Colonic mucosa (tissue), 4 donors: ENCODE results near the gene NLN. TPM values are rescaled to one million over a fixed set of nuclear protein-coding genes. Genes with fewer than 3 reads are reported as not detected.

Experiments
- DNase-seq: peaks from one replicate; pipeline ENCODE4 v3.0.0-alpha.2; 2020
- H3K27ac ChIP-seq: fragments of 200-600 bp; one replicate; pipeline ENCODE4 v1.8.0; 2021
- H3K27me3 ChIP-seq: fragments of 200-600 bp; one replicate; pipeline ENCODE4 v1.8.0; 2021
- H3K36me3 ChIP-seq: fragments of 200-600 bp; one replicate; pipeline ENCODE4 v1.8.0; 2021
- H3K4me1 ChIP-seq: fragments of 200-600 bp; one replicate; pipeline ENCODE4 v1.8.0; 2021; ENCODE audit warnings: mild to moderate bottlenecking
- H3K4me3 ChIP-seq: fragments of 200-600 bp; one replicate; pipeline ENCODE4 v1.8.0; 2021
- H3K9ac ChIP-seq, 2 donors: one replicate each; pipeline ENCODE4 v1.7.0; 2013; ENCODE audit warnings: control low read depth in 2 of 2, low read depth in 2 of 2, low read length in 2 of 2
- H3K9me3 ChIP-seq: fragments of 200-600 bp; one replicate; pipeline ENCODE4 v1.8.0; 2021
- intact Hi-C: fragments of 100-400 bp; cut with DNase I; formaldehyde crosslinking; loops from one replicate; pipeline ENCODE4 v1.14.1; 2022
- total RNA-seq, 2 donors: library from RNA; stranded (reverse); fragmentation: NEBNext Ultra II Directional in 1 of 2; extraction: Animal tissue kit (Norgen Biotek cat#: 25700) in 1 of 2; gene quantifications; one replicate each; pipeline ENCODE4 v1.2.1, GENCODE V29; 2021
- TF ChIP-seq, protein P1 (sequence below): fragments of 200-600 bp; IDR thresholded peaks from one replicate; pipeline ENCODE4 v1.8.0; 2022; ENCODE audit warnings: antibody characterized with exemption, mild to moderate bottlenecking
- donor health status: healthy.
- donor health status: DM: no; HTN: no; CAD: no.
- donor health status: DM: no; HTN: no; CAD: no.

Gene NLN
- total RNA-seq, 2 donors from 2014 or later, result 13.7 to 24.6 TPM

DNA sequence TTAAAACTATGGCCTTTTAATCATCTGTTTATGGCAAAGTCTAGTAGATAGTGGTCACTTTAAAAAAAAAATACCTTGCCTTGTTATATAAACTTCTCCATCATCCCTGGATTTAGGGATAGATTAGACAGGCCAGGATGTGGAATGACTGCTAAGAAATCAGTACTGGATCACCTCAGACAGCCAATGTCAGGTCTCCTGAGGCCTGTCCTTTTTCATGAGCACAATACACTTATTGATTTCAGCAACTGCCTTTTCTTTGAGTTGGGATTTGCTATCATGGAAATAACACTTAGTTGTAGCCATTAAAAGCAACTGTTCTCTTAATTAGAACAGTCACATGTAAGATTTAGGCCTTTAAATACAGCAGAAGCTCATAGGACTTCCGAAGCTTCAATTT is 77.9 kb downstream of the NLN start:
- no peak overlapping the region for H3K9ac ChIP-seq
- no peak overlapping the region for H3K4me3 ChIP-seq
- no peak overlapping the region for H3K27ac ChIP-seq
- no peaks in the 10 kb centered on the region for H3K4me1 ChIP-seq
- H3K36me3 ChIP-seq, result no peaks in the 10 kb centered on the region
- TF ChIP-seq, protein P1, sequence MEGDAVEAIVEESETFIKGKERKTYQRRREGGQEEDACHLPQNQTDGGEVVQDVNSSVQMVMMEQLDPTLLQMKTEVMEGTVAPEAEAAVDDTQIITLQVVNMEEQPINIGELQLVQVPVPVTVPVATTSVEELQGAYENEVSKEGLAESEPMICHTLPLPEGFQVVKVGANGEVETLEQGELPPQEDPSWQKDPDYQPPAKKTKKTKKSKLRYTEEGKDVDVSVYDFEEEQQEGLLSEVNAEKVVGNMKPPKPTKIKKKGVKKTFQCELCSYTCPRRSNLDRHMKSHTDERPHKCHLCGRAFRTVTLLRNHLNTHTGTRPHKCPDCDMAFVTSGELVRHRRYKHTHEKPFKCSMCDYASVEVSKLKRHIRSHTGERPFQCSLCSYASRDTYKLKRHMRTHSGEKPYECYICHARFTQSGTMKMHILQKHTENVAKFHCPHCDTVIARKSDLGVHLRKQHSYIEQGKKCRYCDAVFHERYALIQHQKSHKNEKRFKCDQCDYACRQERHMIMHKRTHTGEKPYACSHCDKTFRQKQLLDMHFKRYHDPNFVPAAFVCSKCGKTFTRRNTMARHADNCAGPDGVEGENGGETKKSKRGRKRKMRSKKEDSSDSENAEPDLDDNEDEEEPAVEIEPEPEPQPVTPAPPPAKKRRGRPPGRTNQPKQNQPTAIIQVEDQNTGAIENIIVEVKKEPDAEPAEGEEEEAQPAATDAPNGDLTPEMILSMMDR, result no peak
- intact Hi-C loops, result no loop called here
- no peaks in the 10 kb centered on the region for H3K9me3 ChIP-seq
- H3K27me3 ChIP-seq, result no peaks in the 10 kb centered on the region
- no peak for DNase-seq

DNA sequence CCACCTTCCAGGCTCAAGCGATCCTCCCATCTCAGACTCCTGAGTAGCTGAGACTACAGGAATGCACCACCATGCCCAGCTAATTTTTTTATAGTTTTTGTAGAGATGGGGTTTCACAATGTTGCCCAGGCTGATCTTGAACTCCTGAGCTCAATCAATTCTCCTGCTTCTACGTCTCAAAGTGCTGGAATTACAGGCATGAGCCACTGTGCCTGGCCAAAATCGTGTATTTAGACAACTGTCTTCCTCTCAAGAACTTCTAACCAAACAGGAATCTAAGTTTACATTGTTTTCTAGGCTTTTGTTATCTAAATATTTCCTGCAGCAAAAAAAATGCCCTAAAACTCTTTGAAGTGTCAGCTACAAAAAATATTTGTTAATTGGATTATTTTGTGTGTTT is 78.8 kb downstream of the NLN start:
- no peak for DNase-seq
- Histone ChIP-seq H3K36me3 (no peaks in the 10 kb centered on the region), H3K9me3 (no peaks in the 10 kb centered on the region), H3K27ac (no peak overlapping the region), H3K9ac (no peak overlapping the region), H3K4me3 (no peak overlapping the region), H3K27me3 (no peaks in the 10 kb centered on the region), H3K4me1 (no peaks in the 10 kb centered on the region)
- intact Hi-C loops, result no loop called here
- TF ChIP-seq, protein P1, result no peak

DNA sequence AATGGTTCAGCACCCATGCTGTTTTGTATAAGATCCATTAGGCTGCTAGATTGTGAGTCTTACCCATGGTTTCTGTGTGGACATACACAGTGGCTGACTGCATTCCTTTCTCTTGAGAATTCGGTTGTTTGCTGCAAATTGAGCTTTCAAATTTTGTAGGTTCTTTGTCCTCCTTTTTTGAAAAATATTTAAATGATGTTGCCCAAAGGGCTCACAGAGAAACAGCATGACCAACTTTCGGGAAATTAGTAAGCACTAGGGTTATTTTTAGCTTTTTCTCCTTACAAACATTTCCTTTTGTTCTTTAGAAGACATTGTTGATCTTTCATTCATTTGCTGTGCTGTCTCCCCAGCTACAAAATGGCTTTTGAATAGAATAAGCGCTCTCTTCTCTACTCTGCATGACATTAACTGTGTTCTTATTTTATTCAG is 79.4 kb downstream of the NLN start:
- no peaks in the 10 kb centered on the region for H3K4me1 ChIP-seq
- no peaks in the 10 kb centered on the region for H3K27me3 ChIP-seq
- no peak overlapping the region for H3K4me3 ChIP-seq
- TF ChIP-seq, protein P1, result no peak
- H3K27ac ChIP-seq, result no peak overlapping the region
- no peaks in the 10 kb centered on the region for H3K9me3 ChIP-seq
- intact Hi-C loops, result no loop called here
- no peak overlapping the region for H3K9ac ChIP-seq
- H3K36me3 ChIP-seq, result no peaks in the 10 kb centered on the region
- DNase-seq, result no peak

DNA sequence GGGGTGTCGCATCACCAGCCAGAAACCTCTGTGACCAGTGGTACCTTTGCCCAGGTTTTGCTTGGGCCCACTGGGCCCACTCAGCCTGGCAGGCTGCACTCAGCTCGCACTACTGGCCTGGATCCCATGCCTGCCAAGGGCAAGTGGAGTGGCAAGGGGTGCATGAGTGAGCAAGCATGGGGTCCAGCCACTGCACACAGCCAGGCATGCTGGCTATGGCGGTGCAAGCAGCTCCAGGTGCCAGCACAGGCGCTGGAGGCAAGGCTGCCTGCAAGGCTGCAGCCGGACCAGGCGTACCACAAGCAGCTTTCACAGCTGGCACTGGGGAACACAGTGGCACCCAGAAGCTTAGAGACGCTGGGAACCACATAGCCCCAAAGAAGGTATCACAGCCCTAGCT is 80.1 kb downstream of the NLN start:
- no peak for DNase-seq
- no peaks in the 10 kb centered on the region for H3K9me3 ChIP-seq
- intact Hi-C loops, result no loop called here
- no peak overlapping the region for H3K27ac ChIP-seq
- H3K4me3 ChIP-seq, result no peak overlapping the region
- TF ChIP-seq, protein P1, result no peak
- no peaks in the 10 kb centered on the region for H3K4me1 ChIP-seq
- no peaks in the 10 kb centered on the region for H3K36me3 ChIP-seq
- no peak overlapping the region for H3K9ac ChIP-seq
- H3K27me3 ChIP-seq, result no peaks in the 10 kb centered on the region

DNA sequence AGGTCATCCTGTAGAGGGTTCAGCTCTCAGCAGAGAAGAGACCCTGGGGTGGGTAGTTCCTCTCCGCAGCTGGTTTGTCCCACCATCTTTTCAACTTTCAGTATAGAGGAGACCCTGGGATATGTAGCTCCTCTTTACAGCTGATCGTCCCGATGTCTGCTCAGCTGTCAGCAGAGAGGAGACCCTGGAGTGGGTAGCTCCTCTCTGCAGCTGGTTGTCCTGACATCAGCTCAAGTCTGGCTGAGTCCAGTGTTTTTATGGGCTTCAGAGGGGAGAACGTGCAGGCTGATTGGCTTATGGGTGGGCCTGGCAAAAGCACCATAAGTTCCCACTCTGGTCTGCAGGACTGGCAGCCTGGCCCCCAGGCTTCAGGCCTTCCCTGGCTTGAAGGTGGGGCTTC is 80.8 kb downstream of the NLN start:
- DNase-seq, result no peak
- H3K27ac ChIP-seq, result no peak overlapping the region
- H3K4me1 ChIP-seq, result no peaks in the 10 kb centered on the region
- intact Hi-C loops, result no loop called here
- TF ChIP-seq, protein P1, result no peak
- no peaks in the 10 kb centered on the region for H3K36me3 ChIP-seq
- no peak overlapping the region for H3K4me3 ChIP-seq
- H3K9ac ChIP-seq, result no peak overlapping the region
- no peaks in the 10 kb centered on the region for H3K27me3 ChIP-seq
- no peaks in the 10 kb centered on the region for H3K9me3 ChIP-seq
